IPS-18a (cell line): ENCODE results near the gene TMEM69.
"Not testable (repeated sequence)": the region's sequence is repeated elsewhere in the genome, so short reads cannot be mapped to it uniquely, and the experiment has no call there.

Source experiments
- H3K27ac ChIP-seq: one replicate; pipeline ENCODE4 v1.5.1; 2013; ENCODE audit warnings: low read length
- H3K27me3 ChIP-seq: one replicate; pipeline ENCODE4 v1.6.1; 2013; ENCODE audit warnings: mild to moderate bottlenecking, low read length; ENCODE audit not compliant: control insufficient read depth, insufficient read depth
- H3K36me3 ChIP-seq: one replicate; pipeline ENCODE4 v1.6.1; 2013; ENCODE audit warnings: low read depth, low read length; ENCODE audit not compliant: control insufficient read depth
- H3K4me1 ChIP-seq: one replicate; pipeline ENCODE4 v1.6.1; 2013; ENCODE audit warnings: low read depth, low read length; ENCODE audit not compliant: control insufficient read depth
- H3K4me3 ChIP-seq: one replicate; pipeline ENCODE4 v1.5.1; 2013; ENCODE audit warnings: low read length
- H3K9ac ChIP-seq: one replicate; pipeline ENCODE4 v1.6.1; 2013; ENCODE audit warnings: mild to moderate bottlenecking, low read length, moderate library complexity
- H3K9me3 ChIP-seq: one replicate; pipeline ENCODE4 v1.6.1; 2013; ENCODE audit warnings: low read depth, low read length; ENCODE audit not compliant: control insufficient read depth

Gene TMEM69

GRCh38 chr1:45716700-45717099, 28.7 kb downstream of the TMEM69 start:
- no peak overlapping the region for H3K9ac ChIP-seq
- H3K4me1 ChIP-seq, result no peaks in the 10 kb centered on the region
- no peak overlapping the region for H3K4me3 ChIP-seq
- no peaks in the 10 kb centered on the region for H3K9me3 ChIP-seq
- H3K36me3 ChIP-seq, result no peaks in the 10 kb centered on the region
- H3K27me3 ChIP-seq, result no peaks in the 10 kb centered on the region
- no peak overlapping the region for H3K27ac ChIP-seq

DNA sequence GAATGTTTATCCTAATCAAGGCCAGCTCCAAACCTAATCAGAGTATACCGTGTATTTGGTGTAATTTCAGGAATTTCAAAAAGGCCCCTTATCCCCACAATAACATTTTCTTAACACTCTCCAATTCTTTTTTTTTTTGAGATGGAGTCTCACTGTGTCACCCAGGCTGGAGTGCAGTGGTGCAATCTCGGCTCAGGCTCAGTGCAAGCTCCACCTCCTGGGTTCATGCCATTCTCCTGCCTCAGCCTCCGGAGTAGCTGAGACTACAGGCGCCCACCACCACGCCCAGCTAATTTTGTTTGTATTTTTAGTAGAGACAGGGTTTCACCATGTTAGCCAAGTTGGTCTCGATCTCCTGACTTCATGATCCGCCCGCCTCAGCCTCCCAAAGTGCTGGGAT, 29.4 kb downstream of the TMEM69 start:
- H3K4me3 ChIP-seq, H3K4me1 ChIP-seq, H3K27ac ChIP-seq, H3K9me3 ChIP-seq, H3K27me3 ChIP-seq, H3K36me3 ChIP-seq, H3K9ac ChIP-seq: not testable (repeated sequence)

DNA sequence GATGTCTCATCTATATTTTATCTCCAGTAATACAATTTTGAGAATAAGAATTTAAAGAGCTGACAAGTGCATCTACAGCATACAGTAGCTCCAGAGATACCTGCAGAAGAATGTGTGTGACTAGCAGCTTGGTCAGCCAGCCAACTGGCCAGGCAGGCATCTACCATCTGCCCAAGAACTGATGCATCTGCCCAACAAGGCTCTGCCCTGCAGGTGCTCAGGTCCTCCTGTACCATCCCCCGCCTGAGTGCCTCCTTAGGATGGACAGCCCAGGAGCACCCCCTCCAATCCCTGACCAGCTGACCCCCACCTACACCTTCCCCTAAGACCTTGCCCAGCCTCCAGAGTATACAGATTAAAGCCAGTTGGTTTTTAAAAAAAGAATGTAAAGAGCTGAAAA, 30.3 kb downstream of the TMEM69 start:
- Histone ChIP-seq H3K4me1 (no peaks in the 10 kb centered on the region), H3K27me3 (no peaks in the 10 kb centered on the region), H3K4me3 (no peak overlapping the region), H3K27ac (no peak overlapping the region), H3K9me3 (no peaks in the 10 kb centered on the region), H3K36me3 (no peaks in the 10 kb centered on the region), H3K9ac (no peak overlapping the region)

DNA sequence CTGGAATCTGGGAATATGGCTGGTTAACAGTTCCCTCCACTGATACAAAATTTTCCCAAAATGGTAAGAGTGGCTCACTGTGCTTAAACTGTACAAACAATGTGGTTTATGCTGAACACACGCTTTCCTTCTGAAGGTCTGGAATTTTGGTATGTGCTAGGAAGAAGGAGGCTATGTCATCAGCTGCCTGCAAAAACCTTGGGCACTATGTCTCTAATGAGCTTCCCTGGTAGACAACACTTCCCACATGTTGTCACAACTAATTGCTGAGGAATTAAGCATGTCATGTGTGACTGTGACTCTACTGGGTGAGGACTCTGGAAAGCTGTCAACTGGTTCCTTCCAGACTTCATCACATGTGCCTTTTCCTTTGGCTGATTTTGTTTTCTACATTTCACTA, 33.2 kb downstream of the TMEM69 start:
- Histone ChIP-seq H3K4me1 (no peaks in the 10 kb centered on the region), H3K27me3 (no peaks in the 10 kb centered on the region), H3K9ac (no peak overlapping the region), H3K9me3 (no peaks in the 10 kb centered on the region), H3K4me3 (no peak overlapping the region), H3K36me3 (no peaks in the 10 kb centered on the region), H3K27ac (no peak overlapping the region)

DNA sequence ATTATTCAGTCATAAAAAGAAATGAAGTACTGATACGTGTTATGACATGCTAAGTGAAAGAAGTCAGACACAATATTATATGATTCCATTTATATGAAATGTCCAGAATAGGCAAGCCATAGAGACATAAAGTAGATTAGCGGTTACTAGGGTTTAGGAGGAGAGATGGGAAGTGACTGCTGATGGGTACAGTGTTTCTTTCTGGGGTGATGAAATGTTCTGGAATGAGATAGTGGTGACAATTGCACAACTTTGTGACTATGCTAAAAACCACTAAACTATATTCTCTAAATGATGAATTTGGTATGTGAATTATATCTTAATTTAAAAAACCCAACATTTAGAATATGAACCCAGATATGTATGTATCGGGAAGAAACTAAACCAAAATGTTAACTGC, 34.8 kb downstream of the TMEM69 start:
- Histone ChIP-seq H3K36me3 (no peaks in the 10 kb centered on the region), H3K9me3 (no peaks in the 10 kb centered on the region), H3K27ac (no peak overlapping the region), H3K4me3 (no peak overlapping the region), H3K4me1 (no peaks in the 10 kb centered on the region), H3K9ac (no peak overlapping the region), H3K27me3 (no peaks in the 10 kb centered on the region)

GRCh38 chr1:45723248-45723930, 35.4 kb downstream of the TMEM69 start:
- Histone ChIP-seq H3K9ac (no peak overlapping the region), H3K4me1 (no peaks in the 10 kb centered on the region), H3K36me3 (no peaks in the 10 kb centered on the region), H3K4me3 (no peak overlapping the region), H3K27me3 (no peaks in the 10 kb centered on the region), H3K9me3 (no peaks in the 10 kb centered on the region), H3K27ac (no peak overlapping the region)

GRCh38 chr1:45726007-45726406, 38.0 kb downstream of the TMEM69 start:
- not testable (repeated sequence) for H3K4me1 ChIP-seq, H3K9me3 ChIP-seq

GRCh38 chr1:45730075-45730779, 42.2 kb downstream of the TMEM69 start:
- no peaks in the 10 kb centered on the region for H3K27me3 ChIP-seq
- no peak overlapping the region for H3K9ac ChIP-seq
- H3K36me3 ChIP-seq, result no peaks in the 10 kb centered on the region
- H3K4me3 ChIP-seq, result no peak overlapping the region
- no peaks in the 10 kb centered on the region for H3K9me3 ChIP-seq
- H3K27ac ChIP-seq, result no peak overlapping the region
- H3K4me1 ChIP-seq, result peaks cover 5% of the 10 kb centered on the region

More at GRCh38 chr1:45726007-45726406, 38.0 kb downstream of the TMEM69 start:
- not testable (repeated sequence) for H3K4me3 ChIP-seq, H3K27me3 ChIP-seq, H3K27ac ChIP-seq, H3K9ac ChIP-seq, H3K36me3 ChIP-seq

DNA sequence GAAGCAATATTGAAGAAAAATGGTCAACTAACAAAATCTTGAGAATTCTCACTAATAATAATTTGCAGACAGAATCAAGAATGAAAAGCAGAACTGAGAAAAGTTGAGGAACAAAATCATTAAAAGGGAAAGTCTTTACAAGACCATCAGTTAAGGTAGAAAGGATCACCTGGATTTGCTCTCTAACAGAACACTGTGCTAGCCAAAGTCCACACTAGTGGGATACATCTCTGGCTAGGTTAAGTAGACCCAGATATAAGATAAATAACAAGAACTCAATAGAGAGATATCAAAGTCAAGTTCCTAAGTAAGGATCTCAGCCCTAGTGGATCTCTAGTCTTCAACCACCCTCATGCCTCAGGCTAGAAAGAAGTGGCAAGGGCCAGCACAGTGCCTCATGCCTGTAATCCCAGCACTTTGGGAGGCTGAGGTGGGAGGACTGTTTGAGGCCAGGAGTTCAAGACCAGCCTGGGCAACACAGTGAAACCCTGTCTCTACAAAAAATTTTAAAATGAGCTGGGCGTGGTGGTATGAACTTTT, 42.9 kb downstream of the TMEM69 start:
- Histone ChIP-seq H3K27ac (no peak overlapping the region), H3K9ac (no peak overlapping the region), H3K4me1 (peaks cover 5% of the 10 kb centered on the region), H3K27me3 (no peaks in the 10 kb centered on the region), H3K4me3 (no peak overlapping the region), H3K36me3 (no peaks in the 10 kb centered on the region), H3K9me3 (no peaks in the 10 kb centered on the region)

GRCh38 chr1:45739137-45739536, 51.2 kb downstream of the TMEM69 start:
- H3K9ac ChIP-seq, result no peak overlapping the region
- H3K27ac ChIP-seq, result no peak overlapping the region
- no peaks in the 10 kb centered on the region for H3K36me3 ChIP-seq
- H3K9me3 ChIP-seq, result no peaks in the 10 kb centered on the region
- no peaks in the 10 kb centered on the region for H3K4me1 ChIP-seq
- no peak overlapping the region for H3K4me3 ChIP-seq
- no peaks in the 10 kb centered on the region for H3K27me3 ChIP-seq

DNA sequence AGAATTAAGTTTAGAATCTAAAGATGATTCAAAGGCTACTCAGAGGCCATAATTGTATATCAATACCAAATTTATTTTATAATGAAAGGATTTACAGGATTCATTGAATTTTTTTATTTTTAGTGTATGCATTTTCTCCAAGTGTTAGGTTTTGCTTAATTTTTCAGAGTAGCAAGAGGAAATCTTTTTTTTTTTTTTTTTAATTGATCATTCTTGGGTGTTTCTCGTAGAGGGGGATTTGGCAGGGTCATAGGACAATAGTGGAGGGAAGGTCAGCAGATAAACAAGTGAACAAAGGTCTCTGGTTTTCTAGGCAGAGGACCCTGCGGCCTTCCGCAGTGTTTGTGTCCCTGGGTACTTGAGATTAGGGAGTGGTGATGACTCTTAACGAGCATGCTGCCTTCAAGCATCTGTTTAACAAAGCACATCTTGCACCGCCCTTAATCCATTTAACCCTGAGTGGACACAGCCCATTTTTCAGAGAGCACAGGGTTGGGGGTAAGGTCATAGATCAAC, 51.7 kb downstream of the TMEM69 start:
- H3K36me3 ChIP-seq, H3K9ac ChIP-seq, H3K27me3 ChIP-seq, H3K4me1 ChIP-seq, H3K27ac ChIP-seq, H3K9me3 ChIP-seq, H3K4me3 ChIP-seq: not testable (repeated sequence)
